Osteoblast (primary cell): ENCODE measurements around the gene TMC5. TPM values are rescaled to one million over a fixed set of nuclear protein-coding genes. Genes with fewer than 3 reads are reported as not detected.
A peak's percentile ranks its signal among the peaks of the same experiment; 100 is the strongest.
"Not testable (repeated sequence)": the region's sequence is repeated elsewhere in the genome, so short reads cannot be mapped to it uniquely, and the experiment has no call there.

Experiments
- DNase-seq: peaks from one replicate; pipeline ENCODE4 v3.0.0; 2011; ENCODE audit warnings: low spot score, mixed read lengths; ENCODE audit not compliant: insufficient read length; ENCODE audit errors: missing footprints
- H2AFZ ChIP-seq: 2 replicates; pipeline ENCODE4 v1.6.0; 2011; ENCODE audit warnings: mild to moderate bottlenecking, low read length
- H3K27ac ChIP-seq: 2 replicates; pipeline ENCODE4 v1.5.1; 2011; ENCODE audit warnings: mild to moderate bottlenecking, low read depth, low read length, moderate library complexity
- H3K27me3 ChIP-seq: 2 replicates; pipeline ENCODE4 v1.6.0; 2012; ENCODE audit warnings: mild to moderate bottlenecking, control low read depth, inconsistent platforms, low read length, moderate library complexity; ENCODE audit not compliant: insufficient read depth
- H3K36me3 ChIP-seq: 2 replicates; pipeline ENCODE4 v1.5.1; 2011; ENCODE audit warnings: mild to moderate bottlenecking, low read length, control low read depth, moderate library complexity; ENCODE audit not compliant: insufficient read depth
- H3K4me1 ChIP-seq: 2 replicates; pipeline ENCODE4 v1.5.1; 2011; ENCODE audit warnings: mild to moderate bottlenecking, low read length, control low read depth, moderate library complexity; ENCODE audit not compliant: insufficient read depth
- H3K4me2 ChIP-seq: 2 replicates; pipeline ENCODE4 v1.6.0; 2011; ENCODE audit warnings: mild to moderate bottlenecking, low read length; ENCODE audit not compliant: insufficient read depth
- H3K4me3 ChIP-seq: fragments of 200-600 bp; sonication (generic); 3 replicates; pipeline ENCODE4 v1.5.1; 2012; ENCODE audit warnings: mild to moderate bottlenecking, low read length, inconsistent platforms; ENCODE audit not compliant: insufficient read depth
- H3K79me2 ChIP-seq: 2 replicates; pipeline ENCODE4 v1.6.0; 2012; ENCODE audit warnings: mild to moderate bottlenecking, low read length, control low read depth, inconsistent platforms; ENCODE audit not compliant: insufficient read depth
- H3K9me3 ChIP-seq: 2 replicates; pipeline ENCODE4 v1.5.1; 2011; ENCODE audit warnings: low read depth, low read length, control low read depth
- H4K20me1 ChIP-seq: 2 replicates; pipeline ENCODE4 v1.6.0; 2012; ENCODE audit warnings: mild to moderate bottlenecking, low read length, control low read depth; ENCODE audit not compliant: insufficient read depth
- total RNA-seq: library from RNA; depleted of rRNA; stranded (reverse); fragments of >200 nt; gene quantifications from 2 replicates; pipeline ENCODE4 v1.2.3, GENCODE V29; 2012
- TF ChIP-seq, protein P1 (sequence below): IDR thresholded peaks from 2 replicates; pipeline ENCODE4 v1.5.1; 2011; ENCODE audit warnings: mild to moderate bottlenecking, low read depth, low read length, moderate library complexity; ENCODE audit errors: extremely low read depth

Gene TMC5
- total RNA-seq, 1 donor, result under 0.01 TPM

GRCh38 chr16:19410435-19411171 lies 7.1 kb upstream of the TMC5 start:
- peaks cover 24% of the 10 kb centered on the region for H3K27me3 ChIP-seq
- H2AFZ ChIP-seq, result no peak overlapping the region
- no peaks in the 10 kb centered on the region for H3K79me2 ChIP-seq
- no peaks in the 10 kb centered on the region for H3K36me3 ChIP-seq
- TF ChIP-seq, protein P1, sequence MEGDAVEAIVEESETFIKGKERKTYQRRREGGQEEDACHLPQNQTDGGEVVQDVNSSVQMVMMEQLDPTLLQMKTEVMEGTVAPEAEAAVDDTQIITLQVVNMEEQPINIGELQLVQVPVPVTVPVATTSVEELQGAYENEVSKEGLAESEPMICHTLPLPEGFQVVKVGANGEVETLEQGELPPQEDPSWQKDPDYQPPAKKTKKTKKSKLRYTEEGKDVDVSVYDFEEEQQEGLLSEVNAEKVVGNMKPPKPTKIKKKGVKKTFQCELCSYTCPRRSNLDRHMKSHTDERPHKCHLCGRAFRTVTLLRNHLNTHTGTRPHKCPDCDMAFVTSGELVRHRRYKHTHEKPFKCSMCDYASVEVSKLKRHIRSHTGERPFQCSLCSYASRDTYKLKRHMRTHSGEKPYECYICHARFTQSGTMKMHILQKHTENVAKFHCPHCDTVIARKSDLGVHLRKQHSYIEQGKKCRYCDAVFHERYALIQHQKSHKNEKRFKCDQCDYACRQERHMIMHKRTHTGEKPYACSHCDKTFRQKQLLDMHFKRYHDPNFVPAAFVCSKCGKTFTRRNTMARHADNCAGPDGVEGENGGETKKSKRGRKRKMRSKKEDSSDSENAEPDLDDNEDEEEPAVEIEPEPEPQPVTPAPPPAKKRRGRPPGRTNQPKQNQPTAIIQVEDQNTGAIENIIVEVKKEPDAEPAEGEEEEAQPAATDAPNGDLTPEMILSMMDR, result no peak
- H3K9me3 ChIP-seq, result no peaks in the 10 kb centered on the region
- no peaks in the 10 kb centered on the region for H3K4me1 ChIP-seq
- no peaks in the 10 kb centered on the region for H4K20me1 ChIP-seq
- H3K27ac ChIP-seq, result no peak overlapping the region
- H3K4me3 ChIP-seq, result no peak overlapping the region
- no peak overlapping the region for H3K4me2 ChIP-seq
- peak; percentile 82 for DNase-seq

GRCh38 chr16:19411298-19411697 lies 6.4 kb upstream of the TMC5 start:
- H3K4me2 ChIP-seq, result no peak overlapping the region
- H3K27ac ChIP-seq, result no peak overlapping the region
- no peaks in the 10 kb centered on the region for H3K9me3 ChIP-seq
- TF ChIP-seq, protein P1, result no peak
- H3K79me2 ChIP-seq, result no peaks in the 10 kb centered on the region
- no peaks in the 10 kb centered on the region for H3K4me1 ChIP-seq
- H3K36me3 ChIP-seq, result no peaks in the 10 kb centered on the region
- no peak overlapping the region for H2AFZ ChIP-seq
- no peak for DNase-seq
- no peaks in the 10 kb centered on the region for H4K20me1 ChIP-seq
- peaks cover 24% of the 10 kb centered on the region for H3K27me3 ChIP-seq
- no peak overlapping the region for H3K4me3 ChIP-seq

GRCh38 chr16:19412055-19412454 lies 5.6 kb upstream of the TMC5 start:
- H3K4me1 ChIP-seq, H3K9me3 ChIP-seq, DNase-seq, H2AFZ ChIP-seq, H3K27ac ChIP-seq, H4K20me1 ChIP-seq, H3K79me2 ChIP-seq, H3K36me3 ChIP-seq, H3K4me3 ChIP-seq, H3K4me2 ChIP-seq: not testable (repeated sequence)
- peaks cover 24% of the 10 kb centered on the region for H3K27me3 ChIP-seq

- Histone ChIP-seq H3K79me2 (no peaks in the 10 kb centered on the region), H3K36me3 (no peaks in the 10 kb centered on the region), H3K4me1 (no peaks in the 10 kb centered on the region), H3K27ac (no peak overlapping the region), H2AFZ (no peak overlapping the region), H4K20me1 (no peaks in the 10 kb centered on the region), H3K9me3 (no peaks in the 10 kb centered on the region), H3K27me3 (peaks cover 17% of the 10 kb centered on the region), H3K4me3 (no peak overlapping the region), H3K4me2 (no peak overlapping the region)
- TF ChIP-seq, protein P1, result no peak
- DNase-seq, result no peak
These were observed 2.2 kb upstream of the TMC5 start for GRCh38 chr16:19415461-19415860.
